ENCODE measurements around the gene MMP17.

MMP17 gene

GRCh38 chr12:131862994-131863710 lies 35.0 kb downstream of the MMP17 start:
- TF ChIP-seq, protein P1, sequence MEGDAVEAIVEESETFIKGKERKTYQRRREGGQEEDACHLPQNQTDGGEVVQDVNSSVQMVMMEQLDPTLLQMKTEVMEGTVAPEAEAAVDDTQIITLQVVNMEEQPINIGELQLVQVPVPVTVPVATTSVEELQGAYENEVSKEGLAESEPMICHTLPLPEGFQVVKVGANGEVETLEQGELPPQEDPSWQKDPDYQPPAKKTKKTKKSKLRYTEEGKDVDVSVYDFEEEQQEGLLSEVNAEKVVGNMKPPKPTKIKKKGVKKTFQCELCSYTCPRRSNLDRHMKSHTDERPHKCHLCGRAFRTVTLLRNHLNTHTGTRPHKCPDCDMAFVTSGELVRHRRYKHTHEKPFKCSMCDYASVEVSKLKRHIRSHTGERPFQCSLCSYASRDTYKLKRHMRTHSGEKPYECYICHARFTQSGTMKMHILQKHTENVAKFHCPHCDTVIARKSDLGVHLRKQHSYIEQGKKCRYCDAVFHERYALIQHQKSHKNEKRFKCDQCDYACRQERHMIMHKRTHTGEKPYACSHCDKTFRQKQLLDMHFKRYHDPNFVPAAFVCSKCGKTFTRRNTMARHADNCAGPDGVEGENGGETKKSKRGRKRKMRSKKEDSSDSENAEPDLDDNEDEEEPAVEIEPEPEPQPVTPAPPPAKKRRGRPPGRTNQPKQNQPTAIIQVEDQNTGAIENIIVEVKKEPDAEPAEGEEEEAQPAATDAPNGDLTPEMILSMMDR (IDR thresholded peaks at IDR 0.05; ENCODE audit: insufficient read depth, low read length, poor library complexity, severe bottlenecking) = no peak
- Histone ChIP-seq H3K4me3 (replicated peaks; ENCODE audit: low read depth, low read length) (no peak overlapping the region), H3K27me3 (replicated peaks; ENCODE audit: control insufficient read depth, insufficient read depth, low read length) (no peaks in the 10 kb centered on the region), H3K36me3 (ENCODE audit: control insufficient read depth, insufficient read depth, low read length) (no peaks in the 10 kb centered on the region)
- DNase-seq (ENCODE audit: extremely low read depth, insufficient read length) = no peak

- TF ChIP-seq, protein P1 (IDR thresholded peaks at IDR 0.05; ENCODE audit: insufficient read depth, low read length, poor library complexity, severe bottlenecking) = no peak
- Histone ChIP-seq H3K27me3 (replicated peaks; ENCODE audit: control insufficient read depth, insufficient read depth, low read length) (no peaks in the 10 kb centered on the region), H3K4me3 (replicated peaks; ENCODE audit: low read depth, low read length) (no peak overlapping the region), H3K36me3 (ENCODE audit: control insufficient read depth, insufficient read depth, low read length) (no peaks in the 10 kb centered on the region)
- no peak for DNase-seq (ENCODE audit: extremely low read depth, insufficient read length)
Measured at GRCh38 chr12:131863711-131864396, 35.7 kb downstream of the MMP17 start.

DNA sequence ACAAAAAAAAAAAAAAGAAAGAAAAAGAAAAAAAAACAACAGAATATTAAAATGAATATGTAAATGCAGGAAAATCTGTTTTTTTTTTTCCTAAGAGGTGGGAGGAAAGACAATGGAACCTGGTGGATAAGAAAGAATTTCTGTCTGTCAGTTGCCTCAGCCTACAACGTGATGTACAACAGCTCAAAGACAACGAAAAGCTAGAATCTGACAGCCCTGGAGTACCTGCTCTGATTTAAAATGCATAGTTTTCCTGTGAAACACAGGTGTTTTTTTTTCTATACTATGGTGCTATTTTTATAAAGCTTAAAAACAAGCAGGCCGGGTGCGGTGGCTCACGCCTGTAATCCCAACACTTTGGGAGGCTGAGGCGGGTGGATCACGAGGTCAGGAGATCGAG lies 36.3 kb downstream of the MMP17 start:
- TF ChIP-seq, protein P1 (IDR thresholded peaks at IDR 0.05; ENCODE audit: insufficient read depth, low read length, poor library complexity, severe bottlenecking) = no peak
- H3K4me3 ChIP-seq (replicated peaks; ENCODE audit: low read depth, low read length) = no peak overlapping the region
- no peaks in the 10 kb centered on the region for H3K36me3 ChIP-seq (ENCODE audit: control insufficient read depth, insufficient read depth, low read length)
- DNase-seq (ENCODE audit: extremely low read depth, insufficient read length) = no peak
- no peaks in the 10 kb centered on the region for H3K27me3 ChIP-seq (replicated peaks; ENCODE audit: control insufficient read depth, insufficient read depth, low read length)

GRCh38 chr12:131865180-131865875 lies 37.1 kb downstream of the MMP17 start:
- Histone ChIP-seq H3K36me3 (ENCODE audit: control insufficient read depth, insufficient read depth, low read length) (no peaks in the 10 kb centered on the region), H3K4me3 (replicated peaks; ENCODE audit: low read depth, low read length) (no peak overlapping the region), H3K27me3 (replicated peaks; ENCODE audit: control insufficient read depth, insufficient read depth, low read length) (no peaks in the 10 kb centered on the region)
- TF ChIP-seq, protein P1 (IDR thresholded peaks at IDR 0.05; ENCODE audit: insufficient read depth, low read length, poor library complexity, severe bottlenecking) = no peak
- no peak for DNase-seq (ENCODE audit: extremely low read depth, insufficient read length)

DNA sequence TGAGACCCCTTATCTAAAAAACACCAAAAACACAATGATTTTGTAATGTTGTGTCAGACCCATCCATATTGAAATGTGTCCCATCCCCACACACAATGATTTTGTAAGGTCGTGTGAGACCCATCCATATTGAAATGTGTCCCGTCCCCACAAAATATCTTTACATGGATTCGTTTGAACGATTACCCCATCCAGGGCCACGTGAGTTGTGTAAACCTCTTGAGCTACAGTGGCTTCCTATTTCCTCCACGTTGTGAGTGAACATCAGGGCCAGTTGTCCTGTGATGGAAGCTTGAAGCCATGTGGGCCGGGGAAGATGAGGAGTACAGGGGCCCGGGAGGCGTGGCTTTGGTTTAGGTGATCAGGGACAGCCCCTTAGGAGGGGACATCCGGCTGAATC lies 39.3 kb downstream of the MMP17 start:
- DNase-seq (ENCODE audit: extremely low read depth, insufficient read length) = no peak
- TF ChIP-seq, protein P1 (IDR thresholded peaks at IDR 0.05; ENCODE audit: insufficient read depth, low read length, poor library complexity, severe bottlenecking) = no peak
- Histone ChIP-seq H3K27me3 (replicated peaks; ENCODE audit: control insufficient read depth, insufficient read depth, low read length) (no peaks in the 10 kb centered on the region), H3K4me3 (replicated peaks; ENCODE audit: low read depth, low read length) (no peak overlapping the region), H3K36me3 (ENCODE audit: control insufficient read depth, insufficient read depth, low read length) (no peaks in the 10 kb centered on the region)
